SK-N-SH treated with all-trans-retinoic acid at 6 μM for 48 hours (cell line): ENCODE data around the gene MSMB.

ENCODE experiments used
- ATAC-seq: fragments of 200-7000 bp; cut with Tn5 transposase; 3 replicates; pipeline ENCODE4 v1.9.1; 2020; ENCODE audit warnings: mild to moderate bottlenecking, moderate library complexity
- ARNTL ChIP-seq: fragments of 450-650 bp; formaldehyde crosslinking; IDR thresholded peaks from 2 replicates; pipeline ENCODE4 v1.5.0; 2020; ENCODE audit warnings: low read depth, mild to moderate bottlenecking, moderate library complexity, borderline replicate concordance
- CSRNP3 ChIP-seq: fragments of 250-450 bp; sonication (Bioruptor Pico); IDR thresholded peaks from 2 replicates; pipeline ENCODE4 v1.5.1; 2021; ENCODE audit warnings: mild to moderate bottlenecking, moderate library complexity
- GLIS3 ChIP-seq: fragments of 250-450 bp; sonication (Bioruptor Pico); IDR thresholded peaks from 2 replicates; pipeline ENCODE4 v1.5.0; 2020; ENCODE audit warnings: mild to moderate bottlenecking, moderate library complexity
- OSR1 ChIP-seq: fragments of 250-450 bp; sonication (Bioruptor Pico); IDR thresholded peaks from 2 replicates; pipeline ENCODE4 v1.8.0; 2022; ENCODE audit warnings: moderate library complexity, mild to moderate bottlenecking, inconsistent platforms
- PPARA ChIP-seq: fragments of 250-450 bp; sonication (Bioruptor Pico); IDR thresholded peaks from 2 replicates; pipeline ENCODE4 v1.5.0; 2020; ENCODE audit warnings: mild to moderate bottlenecking, borderline replicate concordance
- SNAI2 ChIP-seq: fragments of 250-450 bp; sonication (Bioruptor Pico); IDR thresholded peaks from 2 replicates; pipeline ENCODE4 v1.5.0; 2020; ENCODE audit warnings: mild to moderate bottlenecking, moderate library complexity
- TCF4 ChIP-seq: fragments of 250-450 bp; sonication (Bioruptor Pico); IDR thresholded peaks from 2 replicates; pipeline ENCODE4 v1.8.0; 2021; ENCODE audit warnings: mild to moderate bottlenecking, moderate library complexity, borderline replicate concordance
- TOX ChIP-seq: fragments of 250-450 bp; sonication (Bioruptor Pico); IDR thresholded peaks from 2 replicates; pipeline ENCODE4 v1.8.0; 2021; ENCODE audit warnings: mild to moderate bottlenecking, moderate library complexity, borderline replicate concordance
- ZFP3 ChIP-seq: fragments of 250-450 bp; sonication (Bioruptor Pico); IDR thresholded peaks from 2 replicates; pipeline ENCODE4 v1.5.0; 2020; ENCODE audit warnings: mild to moderate bottlenecking, moderate library complexity
- ZFP30 ChIP-seq: fragments of 450-650 bp; formaldehyde crosslinking; IDR thresholded peaks from 2 replicates; pipeline ENCODE4 v1.5.0; 2022; ENCODE audit warnings: mild to moderate bottlenecking, moderate library complexity
- ZNF70 ChIP-seq: fragments of 450-650 bp; formaldehyde crosslinking; IDR thresholded peaks from 2 replicates; pipeline ENCODE4 v1.5.0; 2020; ENCODE audit warnings: mild to moderate bottlenecking, moderate library complexity
- ZNF8 ChIP-seq: fragments of 450-650 bp; formaldehyde crosslinking; IDR thresholded peaks from 2 replicates; pipeline ENCODE4 v1.5.0; 2020; ENCODE audit warnings: mild to moderate bottlenecking, moderate library complexity
- TF ChIP-seq, protein P1 (sequence below): fragments of 250-450 bp; sonication (Bioruptor Pico); IDR thresholded peaks from 2 replicates; pipeline ENCODE4 v1.8.0; 2020; ENCODE audit warnings: mild to moderate bottlenecking, moderate library complexity, borderline replicate concordance
- TF ChIP-seq, protein P2 (sequence below): fragments of 250-450 bp; sonication (Bioruptor Pico); IDR thresholded peaks from 2 replicates; pipeline ENCODE4 v1.8.0; 2021; ENCODE audit warnings: low read depth, mild to moderate bottlenecking, moderate library complexity, borderline replicate concordance
- TF ChIP-seq, protein P3 (sequence below): fragments of 250-450 bp; sonication (Bioruptor Pico); IDR thresholded peaks from 2 replicates; pipeline ENCODE4 v1.5.0; 2020; ENCODE audit warnings: mild to moderate bottlenecking, moderate library complexity

Gene MSMB

GRCh38 chr10:46084321-46085165 is 38.5 kb upstream of the MSMB start:
- peak; percentile 47 for ATAC-seq
- no peak for TF ChIP-seq TCF4 (CRISPR knock-in tag)
- no peak for TF ChIP-seq SNAI2 (CRISPR knock-in tag)
- TF ChIP-seq GLIS3, result no peak

DNA sequence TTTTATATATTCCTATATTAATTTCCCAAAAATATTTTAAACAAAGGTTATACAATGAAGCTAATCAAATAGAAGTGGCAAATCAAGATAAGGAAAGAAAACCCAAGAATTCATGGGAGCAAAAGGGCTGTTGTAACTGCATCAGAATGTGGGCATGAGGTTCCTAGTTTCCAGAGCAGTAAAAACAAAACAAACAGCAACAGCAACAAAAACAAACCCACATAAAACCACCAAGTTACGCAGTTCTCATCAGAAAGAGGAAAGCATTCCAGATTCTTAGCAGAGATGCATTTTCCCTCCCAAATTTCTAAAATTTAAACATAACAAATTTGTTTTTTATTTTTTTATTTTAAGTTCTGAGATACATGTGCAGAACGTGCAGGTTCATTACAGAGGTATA is 34.8 kb upstream of the MSMB start:
- TF ChIP-seq ZNF8 (CRISPR knock-in tag), result no peak
- no peak for TF ChIP-seq TOX (CRISPR knock-in tag)
- TF ChIP-seq, protein P1, sequence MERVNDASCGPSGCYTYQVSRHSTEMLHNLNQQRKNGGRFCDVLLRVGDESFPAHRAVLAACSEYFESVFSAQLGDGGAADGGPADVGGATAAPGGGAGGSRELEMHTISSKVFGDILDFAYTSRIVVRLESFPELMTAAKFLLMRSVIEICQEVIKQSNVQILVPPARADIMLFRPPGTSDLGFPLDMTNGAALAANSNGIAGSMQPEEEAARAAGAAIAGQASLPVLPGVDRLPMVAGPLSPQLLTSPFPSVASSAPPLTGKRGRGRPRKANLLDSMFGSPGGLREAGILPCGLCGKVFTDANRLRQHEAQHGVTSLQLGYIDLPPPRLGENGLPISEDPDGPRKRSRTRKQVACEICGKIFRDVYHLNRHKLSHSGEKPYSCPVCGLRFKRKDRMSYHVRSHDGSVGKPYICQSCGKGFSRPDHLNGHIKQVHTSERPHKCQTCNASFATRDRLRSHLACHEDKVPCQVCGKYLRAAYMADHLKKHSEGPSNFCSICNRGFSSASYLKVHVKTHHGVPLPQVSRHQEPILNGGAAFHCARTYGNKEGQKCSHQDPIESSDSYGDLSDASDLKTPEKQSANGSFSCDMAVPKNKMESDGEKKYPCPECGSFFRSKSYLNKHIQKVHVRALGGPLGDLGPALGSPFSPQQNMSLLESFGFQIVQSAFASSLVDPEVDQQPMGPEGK (CRISPR knock-in tag), result no peak
- TF ChIP-seq SNAI2 (CRISPR knock-in tag), result no peak
- TF ChIP-seq ZNF70 (CRISPR knock-in tag), result no peak
- no peak for TF ChIP-seq GLIS3
- no peak for TF ChIP-seq ZFP3 (CRISPR knock-in tag)
- no peak for TF ChIP-seq PPARA (CRISPR knock-in tag)
- no peak for TF ChIP-seq CSRNP3
- TF ChIP-seq, protein P2, sequence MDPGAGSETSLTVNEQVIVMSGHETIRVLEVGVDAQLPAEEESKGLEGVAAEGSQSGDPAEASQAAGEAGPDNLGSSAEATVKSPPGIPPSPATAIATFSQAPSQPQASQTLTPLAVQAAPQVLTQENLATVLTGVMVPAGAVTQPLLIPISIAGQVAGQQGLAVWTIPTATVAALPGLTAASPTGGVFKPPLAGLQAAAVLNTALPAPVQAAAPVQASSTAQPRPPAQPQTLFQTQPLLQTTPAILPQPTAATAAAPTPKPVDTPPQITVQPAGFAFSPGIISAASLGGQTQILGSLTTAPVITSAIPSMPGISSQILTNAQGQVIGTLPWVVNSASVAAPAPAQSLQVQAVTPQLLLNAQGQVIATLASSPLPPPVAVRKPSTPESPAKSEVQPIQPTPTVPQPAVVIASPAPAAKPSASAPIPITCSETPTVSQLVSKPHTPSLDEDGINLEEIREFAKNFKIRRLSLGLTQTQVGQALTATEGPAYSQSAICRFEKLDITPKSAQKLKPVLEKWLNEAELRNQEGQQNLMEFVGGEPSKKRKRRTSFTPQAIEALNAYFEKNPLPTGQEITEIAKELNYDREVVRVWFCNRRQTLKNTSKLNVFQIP (CRISPR knock-in tag), result no peak
- ATAC-seq, result no peak

DNA sequence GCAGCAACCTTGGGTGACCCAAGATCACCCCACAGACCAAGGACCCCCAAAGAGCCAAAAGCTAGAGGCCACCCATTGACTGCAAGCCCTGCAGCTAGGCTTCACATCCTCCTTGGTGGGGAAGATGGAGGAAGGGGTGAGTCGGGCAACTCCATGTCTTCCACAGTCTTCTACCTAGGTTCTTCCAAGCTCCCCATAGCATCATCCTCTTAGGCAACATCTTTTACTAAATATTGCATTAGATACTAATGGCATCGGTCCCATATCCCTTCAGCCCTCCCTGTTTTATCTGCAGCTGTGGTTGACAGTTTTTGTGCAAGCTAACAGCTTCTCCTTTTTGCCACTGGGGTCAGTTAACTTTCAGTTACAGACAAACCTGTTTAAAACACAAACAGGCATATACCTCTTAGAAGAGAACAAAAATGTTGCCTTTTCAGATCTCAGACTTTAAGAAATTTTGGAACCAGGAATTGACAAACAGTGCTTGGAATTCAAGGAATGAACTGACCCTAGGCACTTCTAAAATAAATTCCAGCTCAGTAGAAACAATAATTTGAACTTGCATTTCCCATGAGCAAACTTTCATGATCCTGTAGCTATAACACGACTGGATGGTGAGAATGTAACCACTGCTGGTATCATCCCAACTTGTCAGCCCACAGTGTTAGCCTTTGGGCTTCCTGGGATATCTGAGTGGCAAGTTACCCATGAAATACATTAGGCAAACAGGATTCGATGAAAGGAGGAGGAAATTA is 33.9 kb upstream of the MSMB start:
- no peak for TF ChIP-seq OSR1
- TF ChIP-seq ARNTL (CRISPR knock-in tag), result no peak
- TF ChIP-seq ZFP30, result no peak
- TF ChIP-seq SNAI2 (CRISPR knock-in tag), result no peak
- no peak for TF ChIP-seq PPARA (CRISPR knock-in tag)
- TF ChIP-seq, protein P3, sequence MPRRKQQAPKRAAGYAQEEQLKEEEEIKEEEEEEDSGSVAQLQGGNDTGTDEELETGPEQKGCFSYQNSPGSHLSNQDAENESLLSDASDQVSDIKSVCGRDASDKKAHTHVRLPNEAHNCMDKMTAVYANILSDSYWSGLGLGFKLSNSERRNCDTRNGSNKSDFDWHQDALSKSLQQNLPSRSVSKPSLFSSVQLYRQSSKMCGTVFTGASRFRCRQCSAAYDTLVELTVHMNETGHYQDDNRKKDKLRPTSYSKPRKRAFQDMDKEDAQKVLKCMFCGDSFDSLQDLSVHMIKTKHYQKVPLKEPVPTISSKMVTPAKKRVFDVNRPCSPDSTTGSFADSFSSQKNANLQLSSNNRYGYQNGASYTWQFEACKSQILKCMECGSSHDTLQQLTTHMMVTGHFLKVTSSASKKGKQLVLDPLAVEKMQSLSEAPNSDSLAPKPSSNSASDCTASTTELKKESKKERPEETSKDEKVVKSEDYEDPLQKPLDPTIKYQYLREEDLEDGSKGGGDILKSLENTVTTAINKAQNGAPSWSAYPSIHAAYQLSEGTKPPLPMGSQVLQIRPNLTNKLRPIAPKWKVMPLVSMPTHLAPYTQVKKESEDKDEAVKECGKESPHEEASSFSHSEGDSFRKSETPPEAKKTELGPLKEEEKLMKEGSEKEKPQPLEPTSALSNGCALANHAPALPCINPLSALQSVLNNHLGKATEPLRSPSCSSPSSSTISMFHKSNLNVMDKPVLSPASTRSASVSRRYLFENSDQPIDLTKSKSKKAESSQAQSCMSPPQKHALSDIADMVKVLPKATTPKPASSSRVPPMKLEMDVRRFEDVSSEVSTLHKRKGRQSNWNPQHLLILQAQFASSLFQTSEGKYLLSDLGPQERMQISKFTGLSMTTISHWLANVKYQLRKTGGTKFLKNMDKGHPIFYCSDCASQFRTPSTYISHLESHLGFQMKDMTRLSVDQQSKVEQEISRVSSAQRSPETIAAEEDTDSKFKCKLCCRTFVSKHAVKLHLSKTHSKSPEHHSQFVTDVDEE (CRISPR knock-in tag), result no peak
- no peak for TF ChIP-seq TCF4 (CRISPR knock-in tag)
- TF ChIP-seq ZFP3 (CRISPR knock-in tag), result no peak
- no peak for ATAC-seq

GRCh38 chr10:46077731-46078413 is 31.8 kb upstream of the MSMB start:
- ATAC-seq, result no peak
- no peak for TF ChIP-seq PPARA (CRISPR knock-in tag)
- TF ChIP-seq ZNF70 (CRISPR knock-in tag), result no peak
- no peak for TF ChIP-seq TOX (CRISPR knock-in tag)
- no peak for TF ChIP-seq TCF4 (CRISPR knock-in tag)
- TF ChIP-seq ZFP3 (CRISPR knock-in tag), result no peak
